T-helper 17 cell (primary cell): Measurements from ENCODE around the gene TAS2R40. TPM values are rescaled to one million over a fixed set of nuclear protein-coding genes. Genes with fewer than 3 reads are reported as not detected.

Experiments
- ATAC-seq: fragments of 150-1000 bp; cut with Tn5 transposase; 2 replicates; pipeline ENCODE4 v1.10.0; 2021; ENCODE audit warnings: mild to moderate bottlenecking, moderate library complexity
- DNase-seq, 3 donors: peaks; one replicate each; pipeline versions ENCODE4 v3.0.0 to v3.0.0-alpha.2; 2020 to 2021
- H3K9me3 ChIP-seq: one replicate; pipeline ENCODE4 v1.7.0; 2013; ENCODE audit warnings: low read length, mild to moderate bottlenecking; ENCODE audit not compliant: control insufficient read depth, poor library complexity, severe bottlenecking
- H3K27ac Mint-ChIP-seq: one replicate; pipeline ENCODE4 v1.8.0; 2022; ENCODE audit warnings: mild to moderate bottlenecking, moderate library complexity, mixed read lengths
- H3K27me3 Mint-ChIP-seq: one replicate; pipeline ENCODE4 v1.8.0; 2022; ENCODE audit warnings: mixed read lengths
- H3K36me3 Mint-ChIP-seq: one replicate; pipeline ENCODE4 v1.8.0; 2022; ENCODE audit warnings: low read depth, mixed read lengths
- H3K4me1 Mint-ChIP-seq: one replicate; pipeline ENCODE4 v1.8.0; 2022; ENCODE audit warnings: mild to moderate bottlenecking, mixed read lengths
- H3K4me3 Mint-ChIP-seq: one replicate; pipeline ENCODE4 v1.8.0; 2022; ENCODE audit warnings: mild to moderate bottlenecking, moderate library complexity, mixed read lengths
- total RNA-seq, 4 donors: library from RNA in 2 of 4; stranded (reverse) in 2 of 4; gene quantifications; one replicate each; pipeline ENCODE4 v1.2.3 and lab custom pipeline; 2022 to 2026

The TAS2R40 gene
- total RNA-seq, 2 donors from 2014 or later, result not detected

DNA sequence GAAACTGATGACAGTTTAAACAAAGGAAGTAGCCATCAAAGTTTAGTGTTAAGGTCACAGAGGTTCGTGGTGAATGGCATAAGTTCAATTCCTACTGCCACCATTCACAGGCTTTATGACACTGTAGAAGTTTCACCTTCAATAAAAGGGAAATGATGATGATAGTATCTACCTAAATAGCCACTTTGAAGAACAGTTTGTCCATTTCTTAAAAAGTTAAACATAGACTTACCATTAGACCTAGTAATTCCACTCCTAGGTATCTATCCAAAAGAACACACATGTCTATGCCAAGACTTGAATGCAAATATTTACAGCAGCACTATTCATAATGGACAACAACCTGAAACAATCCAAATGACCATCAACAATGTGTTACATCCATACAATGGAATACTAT, 22.5 kb downstream of the TAS2R40 start:
- Mint-ChIP-seq H3K4me1 (peaks cover 38% of the 10 kb centered on the region), H3K4me3 (peak overlapping the region; percentile 2), H3K36me3 (peaks cover 4% of the 10 kb centered on the region), H3K27me3 (no peaks in the 10 kb centered on the region), H3K27ac (no peak overlapping the region)
- no peak for ATAC-seq
- H3K9me3 ChIP-seq, result no peaks in the 10 kb centered on the region
- DNase-seq, result no peak

- Mint-ChIP-seq H3K36me3 (peaks cover 4% of the 10 kb centered on the region), H3K27ac (peak overlapping the region; percentile 67), H3K4me3 (peak overlapping the region; percentile 10), H3K27me3 (no peaks in the 10 kb centered on the region), H3K4me1 (peaks cover 38% of the 10 kb centered on the region)
- H3K9me3 ChIP-seq, result no peaks in the 10 kb centered on the region
- no peak for DNase-seq
- ATAC-seq, result peak; percentile 27
These were observed 23.3 kb downstream of the TAS2R40 start for GRCh38 chr7:143245123-143245522.

GRCh38 chr7:143247372-143247771, 25.5 kb downstream of the TAS2R40 start:
- ATAC-seq, result no peak
- no peak for DNase-seq
- H3K9me3 ChIP-seq, result no peaks in the 10 kb centered on the region
- H3K27me3 Mint-ChIP-seq, result no peaks in the 10 kb centered on the region
- no peak overlapping the region for H3K4me3 Mint-ChIP-seq
- H3K27ac Mint-ChIP-seq, result peak overlapping the region; percentile 67
- H3K4me1 Mint-ChIP-seq, result peaks cover 38% of the 10 kb centered on the region
- peaks cover 2% of the 10 kb centered on the region for H3K36me3 Mint-ChIP-seq

- H3K27ac Mint-ChIP-seq, result peak overlapping the region; percentile 87
- H3K4me3 Mint-ChIP-seq, result no peak overlapping the region
- H3K9me3 ChIP-seq, result no peaks in the 10 kb centered on the region
- no peaks in the 10 kb centered on the region for H3K27me3 Mint-ChIP-seq
- no peak for DNase-seq
- ATAC-seq, result no peak
- H3K4me1 Mint-ChIP-seq, result peaks cover 32% of the 10 kb centered on the region
- H3K36me3 Mint-ChIP-seq, result peaks cover 2% of the 10 kb centered on the region
These were observed 27.0 kb downstream of the TAS2R40 start for GRCh38 chr7:143248761-143249354.

DNA sequence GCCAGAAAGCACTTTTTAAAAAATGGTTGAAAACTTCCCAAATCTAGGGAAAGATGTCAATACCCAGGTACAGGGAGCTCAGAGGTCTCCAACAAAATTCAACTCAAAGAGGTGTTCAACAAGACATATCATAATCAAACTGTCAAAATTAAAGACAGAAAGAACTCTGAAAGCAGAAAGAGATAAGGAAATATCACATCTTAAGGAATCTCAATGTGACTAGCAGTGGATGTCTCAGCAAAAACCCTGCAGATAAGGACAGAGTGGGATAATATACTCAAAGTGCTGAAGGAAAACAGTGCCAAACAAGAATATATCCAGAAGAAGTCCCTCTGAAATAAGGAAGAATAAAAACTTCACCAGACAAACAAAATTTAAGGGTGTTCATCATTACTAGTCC, 28.4 kb downstream of the TAS2R40 start:
- DNase-seq (no peak), ATAC-seq (no peak)
- no peaks in the 10 kb centered on the region for H3K9me3 ChIP-seq
- H3K27me3 Mint-ChIP-seq, result no peaks in the 10 kb centered on the region
- H3K4me1 Mint-ChIP-seq, result peaks cover 27% of the 10 kb centered on the region
- H3K4me3 Mint-ChIP-seq, result no peak overlapping the region
- peaks cover 2% of the 10 kb centered on the region for H3K36me3 Mint-ChIP-seq
- peak overlapping the region; percentile 87 for H3K27ac Mint-ChIP-seq

DNA sequence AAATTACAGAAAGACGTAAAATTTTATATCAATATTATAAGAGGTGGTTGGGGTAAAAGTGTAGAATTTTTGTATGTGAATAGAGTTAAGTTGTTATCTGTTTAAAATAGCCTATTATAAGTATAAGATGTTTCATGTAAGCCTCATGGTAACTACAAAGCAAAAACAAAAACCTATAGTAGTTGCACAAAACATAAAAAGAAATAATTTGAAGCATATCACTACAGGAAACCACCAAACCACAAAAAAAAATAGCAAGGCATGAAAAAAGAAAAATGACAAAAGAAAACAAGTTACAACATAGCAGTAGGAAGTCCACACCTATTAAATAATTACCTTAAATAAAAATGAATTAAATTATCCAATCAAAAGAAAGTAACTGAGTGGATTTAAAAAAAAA, 29.0 kb downstream of the TAS2R40 start:
- no peaks in the 10 kb centered on the region for H3K9me3 ChIP-seq
- no peak for DNase-seq
- Mint-ChIP-seq H3K27ac (peak overlapping the region; percentile 87), H3K36me3 (peaks cover 2% of the 10 kb centered on the region), H3K4me1 (peaks cover 27% of the 10 kb centered on the region), H3K27me3 (no peaks in the 10 kb centered on the region), H3K4me3 (peak overlapping the region; percentile 5)
- ATAC-seq, result peak; percentile 85

GRCh38 chr7:143252006-143252405, 30.2 kb downstream of the TAS2R40 start:
- Mint-ChIP-seq H3K36me3 (no peaks in the 10 kb centered on the region), H3K4me3 (no peak overlapping the region), H3K27ac (peak overlapping the region; percentile 32), H3K27me3 (no peaks in the 10 kb centered on the region), H3K4me1 (peaks cover 32% of the 10 kb centered on the region)
- H3K9me3 ChIP-seq, result no peaks in the 10 kb centered on the region
- peak; percentile 67 for ATAC-seq
- no peak for DNase-seq

DNA sequence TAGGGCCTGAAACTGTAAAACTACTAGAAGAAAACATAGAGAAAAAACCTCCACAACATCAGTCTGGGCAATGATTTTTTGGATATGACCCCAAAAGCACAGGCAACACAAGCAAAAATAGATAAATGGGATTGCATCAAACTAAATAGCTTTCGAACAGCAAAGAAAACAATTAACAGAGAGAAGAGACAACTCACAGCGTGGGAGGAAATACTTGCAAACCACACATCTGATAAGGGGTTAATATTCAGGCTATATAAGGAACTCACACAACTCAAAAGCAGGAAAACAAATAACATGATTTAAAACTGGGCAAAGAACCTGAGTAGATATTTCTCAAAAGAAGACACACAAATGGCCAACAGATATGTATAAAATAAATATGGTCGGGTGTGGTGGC, 33.7 kb downstream of the TAS2R40 start:
- H3K36me3 Mint-ChIP-seq, result no peaks in the 10 kb centered on the region
- ATAC-seq (no peak), DNase-seq (no peak)
- peak overlapping the region; percentile 92 for H3K27ac Mint-ChIP-seq
- H3K4me1 Mint-ChIP-seq, result peaks cover 38% of the 10 kb centered on the region
- H3K27me3 Mint-ChIP-seq, result no peaks in the 10 kb centered on the region
- peak overlapping the region; percentile 3 for H3K4me3 Mint-ChIP-seq
- H3K9me3 ChIP-seq, result no peaks in the 10 kb centered on the region

DNA sequence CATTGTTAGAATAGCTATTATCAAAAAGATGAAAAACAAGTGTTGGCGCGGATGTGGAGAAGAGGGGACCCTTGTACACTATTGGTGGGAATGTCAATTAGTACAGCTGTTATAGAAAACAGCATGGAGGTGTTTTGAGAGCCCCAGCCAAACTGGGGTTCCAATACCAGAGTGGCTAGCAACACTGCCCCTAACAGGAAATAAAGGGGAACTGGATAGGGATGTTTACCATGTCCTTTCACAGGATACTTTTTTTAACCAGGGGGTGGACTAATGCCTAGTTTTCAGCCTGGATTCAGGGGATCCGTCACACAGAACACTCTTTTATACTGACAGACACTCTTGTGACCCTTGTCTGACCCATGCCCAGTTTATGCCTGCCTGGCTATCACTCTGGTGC, 34.5 kb downstream of the TAS2R40 start:
- no peaks in the 10 kb centered on the region for H3K9me3 ChIP-seq
- ATAC-seq (no peak), DNase-seq (no peak)
- Mint-ChIP-seq H3K4me1 (peaks cover 35% of the 10 kb centered on the region), H3K4me3 (peak overlapping the region; percentile 46), H3K27ac (peak overlapping the region; percentile 92), H3K27me3 (no peaks in the 10 kb centered on the region), H3K36me3 (no peaks in the 10 kb centered on the region)

DNA sequence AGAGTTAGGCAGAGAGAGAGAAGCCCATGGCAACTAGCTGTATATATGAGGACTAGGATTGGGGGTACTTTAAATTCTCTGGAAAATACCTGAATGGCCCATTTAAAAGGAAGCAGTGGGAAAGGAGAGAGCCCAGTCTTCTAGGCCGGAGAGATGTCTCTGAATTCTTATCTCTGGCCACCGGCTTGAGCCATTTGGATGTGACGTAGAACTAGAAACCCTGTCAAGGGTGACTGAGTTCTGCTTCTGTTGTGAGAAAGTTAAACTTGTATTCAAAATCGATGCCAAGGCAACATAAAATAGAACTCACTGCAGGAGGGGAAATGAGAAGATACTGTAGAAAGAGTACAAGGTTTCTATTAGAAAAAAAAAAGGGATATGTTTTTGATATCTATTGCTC, 35.1 kb downstream of the TAS2R40 start:
- peaks cover 38% of the 10 kb centered on the region for H3K4me1 Mint-ChIP-seq

GRCh38 chr7:143257501-143257900, 35.7 kb downstream of the TAS2R40 start:
- Mint-ChIP-seq H3K27me3 (no peaks in the 10 kb centered on the region), H3K4me1 (peaks cover 40% of the 10 kb centered on the region), H3K36me3 (no peaks in the 10 kb centered on the region), H3K27ac (peak overlapping the region; percentile 94), H3K4me3 (no peak overlapping the region)
- H3K9me3 ChIP-seq, result no peaks in the 10 kb centered on the region
- DNase-seq (no peak), ATAC-seq (no peak)

More for the DNA sequence above, 35.1 kb downstream of the TAS2R40 start:
- Mint-ChIP-seq H3K36me3 (no peaks in the 10 kb centered on the region), H3K27me3 (no peaks in the 10 kb centered on the region), H3K27ac (peak overlapping the region; percentile 92), H3K4me3 (peak overlapping the region; percentile 46)
- H3K9me3 ChIP-seq, result no peaks in the 10 kb centered on the region
- ATAC-seq (peak; percentile 36), DNase-seq (no peak)

DNA sequence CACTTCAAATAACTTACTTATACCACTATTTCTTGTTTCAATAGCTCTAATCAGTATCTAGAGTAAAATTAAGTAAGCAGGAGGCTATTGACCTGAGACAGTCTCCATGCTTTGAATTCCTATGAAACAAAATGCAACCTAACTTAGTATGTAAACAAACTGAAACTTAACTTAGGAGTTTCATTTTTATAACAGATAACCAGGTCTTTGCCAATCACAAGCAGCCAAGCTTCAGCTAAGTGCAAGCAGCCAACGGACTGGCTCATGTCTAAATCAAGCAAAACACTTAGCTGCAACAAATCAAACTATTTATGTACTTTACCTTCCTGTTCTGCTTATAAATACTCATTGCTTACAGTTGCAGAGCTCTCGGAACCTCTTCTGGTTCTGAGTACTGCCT, 37.0 kb downstream of the TAS2R40 start:
- H3K4me3 Mint-ChIP-seq, result peak overlapping the region; percentile 78
- ATAC-seq (peak; percentile 22), DNase-seq (no peak)
- H3K9me3 ChIP-seq, result no peaks in the 10 kb centered on the region
- no peaks in the 10 kb centered on the region for H3K27me3 Mint-ChIP-seq
- H3K36me3 Mint-ChIP-seq, result peaks cover 2% of the 10 kb centered on the region
- H3K27ac Mint-ChIP-seq, result peak overlapping the region; percentile 94
- H3K4me1 Mint-ChIP-seq, result peaks cover 40% of the 10 kb centered on the region

DNA sequence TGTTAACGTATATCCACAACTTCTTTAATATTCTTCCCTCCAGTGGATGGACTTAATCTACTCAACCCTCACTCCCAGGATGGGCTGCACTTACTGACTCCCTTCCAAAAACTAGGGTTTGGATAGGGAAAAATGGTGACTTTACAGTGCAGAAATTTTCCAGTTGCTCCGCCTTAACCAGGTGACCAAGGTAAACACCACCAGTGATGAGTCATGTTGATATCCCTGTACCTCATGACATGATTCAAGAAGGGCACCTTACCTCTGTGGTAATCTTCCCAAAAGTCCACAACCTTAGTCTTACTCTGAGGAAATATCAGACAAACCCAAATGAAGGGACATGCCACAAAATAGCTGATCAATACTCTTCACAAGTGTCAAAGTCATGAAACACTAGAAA, 37.9 kb downstream of the TAS2R40 start:
- Mint-ChIP-seq H3K4me1 (peaks cover 46% of the 10 kb centered on the region), H3K4me3 (no peak overlapping the region), H3K27me3 (no peaks in the 10 kb centered on the region), H3K27ac (peak overlapping the region; percentile 94), H3K36me3 (peaks cover 6% of the 10 kb centered on the region)
- no peaks in the 10 kb centered on the region for H3K9me3 ChIP-seq
- DNase-seq (no peak), ATAC-seq (no peak)

GRCh38 chr7:143261901-143262300, 40.1 kb downstream of the TAS2R40 start:
- Mint-ChIP-seq H3K4me3 (peak overlapping the region; percentile 16), H3K4me1 (peaks cover 40% of the 10 kb centered on the region), H3K27ac (peak overlapping the region; percentile 96)

More at GRCh38 chr7:143261901-143262300, 40.1 kb downstream of the TAS2R40 start:
- Mint-ChIP-seq H3K36me3 (peaks cover 13% of the 10 kb centered on the region), H3K27me3 (no peaks in the 10 kb centered on the region)
- ATAC-seq (no peak), DNase-seq (no peak)
- H3K9me3 ChIP-seq, result no peaks in the 10 kb centered on the region
